IMR-90 (cell line): ENCODE results near the gene FAM83F. TPM values are rescaled to one million over a fixed set of nuclear protein-coding genes. Genes with fewer than 3 reads are reported as not detected.

Source experiments
- ATAC-seq: fragments of 200-7000 bp; cut with Tn5 transposase; 2 replicates; pipeline ENCODE4 v1.9.1; 2020; ENCODE audit warnings: low read depth, mild to moderate bottlenecking, moderate library complexity
- BruUV-seq: library from RNA; stranded (reverse); fragments of 400-500 nt; replicated peaks from 2 replicates; lab custom pipeline; 2021; lab: Mats Ljungman, UMichigan
- CTCF ChIA-PET: fragments of 300-600 bp; formaldehyde crosslinking; extraction: SDS; loops from one replicate; lab custom pipeline; 2021; ENCODE audit warnings: antibody characterized with exemption; lab: Yijun Ruan, JAX
- POLR2A ChIA-PET: fragments of 300-600 bp; sonication (Branson Sonifier 250); formaldehyde crosslinking; loops from one replicate; lab custom pipeline; 2022; ENCODE audit warnings: antibody characterized with exemption; ENCODE audit not compliant: unreplicated experiment; lab: Charles Lee
- DNase-seq: peaks from one replicate; pipeline ENCODE4 v3.0.0; 2013
- H2AFZ ChIP-seq: replicated peaks from 2 replicates; pipeline ENCODE3; 2013; ENCODE audit warnings: low read length, mild to moderate bottlenecking; ENCODE audit not compliant: poor library complexity
- H2AK5ac ChIP-seq: 2 replicates; pipeline ENCODE4 v1.6.1; 2013; ENCODE audit warnings: low read depth, low read length, inconsistent platforms
- H2AK9ac ChIP-seq: replicated peaks from 2 replicates; pipeline ENCODE3; 2013; ENCODE audit warnings: mild to moderate bottlenecking, low read depth, low read length, moderate library complexity; ENCODE audit not compliant: poor library complexity
- H2BK120ac ChIP-seq: 2 replicates; pipeline ENCODE4 v1.6.1; 2013; ENCODE audit warnings: low read depth, low read length, inconsistent platforms
- H2BK15ac ChIP-seq: 3 replicates; pipeline ENCODE4 v1.6.1; 2013; ENCODE audit warnings: low read depth, low read length, inconsistent platforms
- H2BK20ac ChIP-seq: 2 replicates; pipeline ENCODE4 v1.6.1; 2013; ENCODE audit warnings: low read depth, mild to moderate bottlenecking, inconsistent platforms, low read length, moderate library complexity
- H2BK5ac ChIP-seq: 2 replicates; pipeline ENCODE4 v1.6.1; 2013; ENCODE audit warnings: mild to moderate bottlenecking, low read depth, low read length, inconsistent platforms; ENCODE audit not compliant: poor library complexity, severe bottlenecking
- H3K14ac ChIP-seq: replicated peaks from 2 replicates; pipeline ENCODE4 v1.6.1; 2013; ENCODE audit warnings: low read depth, low read length, inconsistent platforms
- H3K18ac ChIP-seq: 2 replicates; pipeline ENCODE4 v1.6.1; 2013; ENCODE audit warnings: low read depth, low read length, control low read depth
- H3K23ac ChIP-seq: 2 replicates; pipeline ENCODE4 v1.6.1; 2013; ENCODE audit warnings: low read depth, low read length, inconsistent platforms
- H3K27ac ChIP-seq: 2 replicates; pipeline ENCODE4 v1.5.1; 2013; ENCODE audit warnings: mild to moderate bottlenecking, control low read depth, low read length; ENCODE audit not compliant: insufficient read depth
- H3K27me3 ChIP-seq: 2 replicates; pipeline ENCODE4 v1.6.1; 2013; ENCODE audit warnings: low read length; ENCODE audit not compliant: control insufficient read depth, insufficient read depth
- H3K36me3 ChIP-seq: 2 replicates; pipeline ENCODE4 v1.6.1; 2013; ENCODE audit warnings: low read length, mixed read lengths; ENCODE audit not compliant: control insufficient read depth, insufficient read depth
- H3K4ac ChIP-seq: 2 replicates; pipeline ENCODE4 v1.6.1; 2013; ENCODE audit warnings: low read depth, low read length, inconsistent platforms
- H3K4me1 ChIP-seq: 2 replicates; pipeline ENCODE4 v1.6.1; 2013; ENCODE audit warnings: low read length, mixed read lengths; ENCODE audit not compliant: control insufficient read depth, insufficient read depth
- H3K4me2 ChIP-seq: 2 replicates; pipeline ENCODE4 v1.6.1; 2013; ENCODE audit warnings: low read depth, mild to moderate bottlenecking, control low read depth, low read length, moderate library complexity
- H3K4me3 ChIP-seq: 2 replicates; pipeline ENCODE4 v1.5.1; 2013; ENCODE audit warnings: low read depth, mild to moderate bottlenecking, control low read depth, low read length, moderate library complexity; ENCODE audit not compliant: insufficient read depth
- H3K56ac ChIP-seq: 2 replicates; pipeline ENCODE4 v1.6.1; 2013; ENCODE audit warnings: low read length, inconsistent platforms; ENCODE audit not compliant: insufficient read depth; ENCODE audit errors: extremely low read depth
- H3K79me1 ChIP-seq, 2 experiments: 2 replicates each; pipeline ENCODE4 v1.6.1; 2013; ENCODE audit warnings: low read length in 2 of 2, inconsistent platforms in 1 of 2, low read depth in 1 of 2
- H3K9ac ChIP-seq: 2 replicates; pipeline ENCODE4 v1.6.1; 2013; ENCODE audit warnings: low read depth, low read length, control low read depth
- H3K9me1 ChIP-seq: 2 replicates; pipeline ENCODE4 v1.6.1; 2013; ENCODE audit warnings: low read length, inconsistent platforms; ENCODE audit not compliant: insufficient read depth
- H3K9me3 ChIP-seq: 2 replicates; pipeline ENCODE4 v1.6.1; 2013; ENCODE audit warnings: low read length; ENCODE audit not compliant: control insufficient read depth, insufficient read depth
- H4K20me1 ChIP-seq: 2 replicates; pipeline ENCODE4 v1.6.1; 2013; ENCODE audit warnings: low read length, inconsistent platforms; ENCODE audit not compliant: insufficient read depth
- H4K5ac ChIP-seq: 2 replicates; pipeline ENCODE4 v1.6.1; 2013; ENCODE audit warnings: mild to moderate bottlenecking, low read depth, low read length, control low read depth
- H4K8ac ChIP-seq, 2 experiments: 2 replicates each; pipeline ENCODE4 v1.6.1; 2013; ENCODE audit warnings: low read depth in 2 of 2, low read length in 2 of 2, control low read depth in 1 of 2, inconsistent platforms in 1 of 2
- H4K91ac ChIP-seq: 2 replicates; pipeline ENCODE4 v1.6.1; 2013; ENCODE audit warnings: low read depth, low read length, inconsistent platforms; ENCODE audit not compliant: insufficient read depth
- BHLHE40 ChIP-seq: fragments of 150-350 bp; IDR thresholded peaks from 2 replicates; pipeline ENCODE4 v1.6.1; 2016; ENCODE audit warnings: mild to moderate bottlenecking, low read depth, low read length
- CEBPB ChIP-seq: IDR thresholded peaks from 2 replicates; pipeline ENCODE4 v1.6.1; 2012; ENCODE audit warnings: low read depth, low read length, improper control_type of control experiment
- CHD1 ChIP-seq: IDR thresholded peaks from 2 replicates; pipeline ENCODE4 v1.6.1; 2012; ENCODE audit warnings: low read depth, low read length, improper control_type of control experiment
- CTCF ChIP-seq: conservative IDR thresholded peaks from 2 replicates; pipeline ENCODE4 v1.5.1; 2012; ENCODE audit warnings: mild to moderate bottlenecking, low read depth, low read length, improper control_type of control experiment
- FOS ChIP-seq: fragments of 150-350 bp; IDR thresholded peaks from 2 replicates; pipeline ENCODE4 v1.6.1; 2016; ENCODE audit warnings: low read depth, low read length
- MAFK ChIP-seq: IDR thresholded peaks from 2 replicates; pipeline ENCODE4 v1.6.1; 2012; ENCODE audit warnings: low read depth, low read length, improper control_type of control experiment
- MAZ ChIP-seq: IDR thresholded peaks from 2 replicates; pipeline ENCODE4 v1.6.1; 2012; ENCODE audit warnings: low read depth, mild to moderate bottlenecking, low read length, improper control_type of control experiment, moderate library complexity, borderline replicate concordance
- MXI1 ChIP-seq: IDR thresholded peaks from 2 replicates; pipeline ENCODE4 v1.6.1; 2012; ENCODE audit warnings: low read depth, mild to moderate bottlenecking, low read length, moderate library complexity, borderline replicate concordance
- POLR2A ChIP-seq: IDR thresholded peaks from 2 replicates; pipeline ENCODE4 v1.6.1; 2012; ENCODE audit warnings: mild to moderate bottlenecking, low read depth, low read length
- RAD21 ChIP-seq: IDR thresholded peaks from 2 replicates; pipeline ENCODE4 v1.6.1; 2012; ENCODE audit warnings: low read length, improper control_type of control experiment
- RCOR1 ChIP-seq: IDR thresholded peaks from 2 replicates; pipeline ENCODE4 v1.6.1; 2012; ENCODE audit warnings: mild to moderate bottlenecking, low read length, improper control_type of control experiment; ENCODE audit not compliant: insufficient replicate concordance
- RFX5 ChIP-seq: IDR thresholded peaks from 2 replicates; pipeline ENCODE4 v1.8.0; 2012; ENCODE audit warnings: low read depth, mild to moderate bottlenecking, low read length, moderate library complexity
- SMC3 ChIP-seq: fragments of 150-350 bp; IDR thresholded peaks from 2 replicates; pipeline ENCODE4 v1.6.1; 2016; ENCODE audit warnings: low read depth, mild to moderate bottlenecking, antibody characterized with exemption, low read length, moderate library complexity
- USF2 ChIP-seq: fragments of 150-350 bp; IDR thresholded peaks from 2 replicates; pipeline ENCODE4 v1.6.1; 2017; ENCODE audit warnings: mild to moderate bottlenecking, antibody characterized with exemption, low read length, low read depth
- WGBS, 2 experiments: methylation state at CpG; one replicate each; pipeline versions ENCODE4 v1.1.5 to v1.1.7; 2013; ENCODE audit warnings: missing lambda C conversion rate in 2 of 2; ENCODE audit not compliant: insufficient read length in 1 of 2; ENCODE audit errors: extremely low coverage in 2 of 2; 5-methylcytosine and 5-hydroxymethylcytosine counted together
- dilution Hi-C: fragments of 300-500 bp; cut with HindIII; formaldehyde crosslinking; loops from one replicate; pipeline ENCODE4 v1.14.3; 2018; ENCODE audit warnings: low sequenced_read_pairs; ENCODE audit not compliant: unreplicated experiment
- in situ Hi-C: fragments of 300-500 bp; cut with MboI; formaldehyde crosslinking; loops from 3 replicates; pipeline ENCODE4 v1.14.3; 2019; ENCODE audit warnings: low sequenced_read_pairs, inconsistent platforms, mixed read lengths
- intact Hi-C: fragments of 100-400 bp; cut with micrococcal nuclease; formaldehyde crosslinking; loops from 2 replicates; pipeline ENCODE4 v1.10.0; 2022
- polyA plus RNA-seq, 3 experiments: library from polyadenylated mRNA; depleted of rRNA; stranded (reverse); fragments of >200 nt; gene quantifications; 2 replicates each; pipeline ENCODE4 v1.2.3, GENCODE V29; 2012; ENCODE audit warnings: low replicate concordance in 1 of 3
- total RNA-seq: library from RNA; depleted of rRNA; stranded (reverse); fragments of >200 nt; gene quantifications from 2 replicates; pipeline ENCODE4 v1.2.3, GENCODE V29; 2012

FAM83F gene
- total and polyA plus RNA-seq, 2 of the 4 experiments (the other 2 are of a cell fraction) = not detected

GRCh38 chr22:40001106-40001505, 6.4 kb downstream of the FAM83F start:
- dilution Hi-C loops = no loop called here
- no peak for DNase-seq

More at GRCh38 chr22:40001106-40001505, 6.4 kb downstream of the FAM83F start:
- no peak overlapping the region for H3K18ac ChIP-seq
- no peak overlapping the region for H2BK5ac ChIP-seq
- POLR2A ChIA-PET = no interaction called here
- H2BK20ac ChIP-seq = no peak overlapping the region
- no peaks in the 10 kb centered on the region; the same call in 1 of the 2 replicates for H3K9me1 ChIP-seq
- H3K27ac ChIP-seq = no peak overlapping the region
- no peak overlapping the region for H3K56ac ChIP-seq
- TF ChIP-seq USF2 (no peak), MAZ (no peak), RAD21 (no peak), RCOR1 (no peak), MAFK (no peak), CTCF (no peak), RFX5 (no peak), SMC3 (no peak), MXI1 (no peak), POLR2A (no peak), FOS (no peak), CEBPB (no peak), BHLHE40 (no peak), CHD1 (no peak)
- in situ Hi-C loops (no loop called here), intact Hi-C loops (no loop called here)
- no peak overlapping the region for H3K4ac ChIP-seq
- H2BK15ac ChIP-seq = no peak overlapping the region
- no peaks in the 10 kb centered on the region for H3K36me3 ChIP-seq
- H3K4me3 ChIP-seq = no peak overlapping the region
- H3K14ac ChIP-seq = no peak overlapping the region
- no peak overlapping the region for H2BK120ac ChIP-seq
- H3K4me2 ChIP-seq = no peak overlapping the region
- no peak for ATAC-seq
- H3K9me3 ChIP-seq = no peaks in the 10 kb centered on the region
- H3K27me3 ChIP-seq = peaks cover 36% of the 10 kb centered on the region
- CTCF ChIA-PET = no interaction called here
- no peaks in the 10 kb centered on the region for H3K79me1 ChIP-seq
- H2AK9ac ChIP-seq = no peak overlapping the region
- H4K5ac ChIP-seq = no peak overlapping the region
- H4K20me1 ChIP-seq = no peaks in the 10 kb centered on the region
- no CpG with 5 or more reads among the region's 4 CpGs for WGBS, 2 experiments
- H2AFZ ChIP-seq = no peak overlapping the region
- no peak overlapping the region for H2AK5ac ChIP-seq
- H3K23ac ChIP-seq = no peak overlapping the region
- H4K8ac ChIP-seq = no peak overlapping the region
- BruUV-seq = no TSS peak
- no peak overlapping the region for H4K91ac ChIP-seq
- H3K9ac ChIP-seq = no peak overlapping the region
- H3K4me1 ChIP-seq = peaks cover 4% of the 10 kb centered on the region
